DND-41 (cell line): ENCODE measurements around the gene MED13.

ENCODE experiments used
- ATAC-seq: fragments of 200-7000 bp; cut with Tn5 transposase; 3 replicates; pipeline ENCODE4 v1.9.1; 2021; ENCODE audit warnings: low read depth; ENCODE audit not compliant: insufficient read depth
- DNase-seq: peaks from one replicate; pipeline ENCODE4 v3.0.0-alpha.2; 2020
- H2AFZ ChIP-seq: 2 replicates; pipeline ENCODE4 v1.6.0; 2012; ENCODE audit warnings: low read depth, low read length
- H3K27ac ChIP-seq: 2 replicates; pipeline ENCODE4 v1.5.1; 2012; ENCODE audit warnings: low read length, inconsistent platforms
- H3K27me3 ChIP-seq: fragments of 200-600 bp; sonication (generic); 2 replicates; pipeline ENCODE4 v1.6.0; 2012; ENCODE audit warnings: low read length, mild to moderate bottlenecking, inconsistent platforms; ENCODE audit not compliant: insufficient read depth, poor library complexity
- H3K36me3 ChIP-seq: 2 replicates; pipeline ENCODE4 v1.5.1; 2012; ENCODE audit warnings: low read length, inconsistent platforms; ENCODE audit not compliant: insufficient read depth
- H3K4me1 ChIP-seq: 2 replicates; pipeline ENCODE4 v1.5.1; 2012; ENCODE audit warnings: mild to moderate bottlenecking, low read length; ENCODE audit not compliant: insufficient read depth
- H3K4me2 ChIP-seq: 2 replicates; pipeline ENCODE4 v1.6.0; 2012; ENCODE audit warnings: mild to moderate bottlenecking, moderate library complexity, low read length, inconsistent platforms; ENCODE audit not compliant: insufficient read depth
- H3K4me3 ChIP-seq, 2 experiments: fragments of 200-600 bp in 1 of 2; shearing (Covaris generic) in 1 of 2; 2 replicates each; pipeline ENCODE4 v1.5.1; 2012 to 2016; ENCODE audit warnings: inconsistent platforms in 2 of 2, low read length in 2 of 2, mild to moderate bottlenecking in 2 of 2, low read depth in 1 of 2, moderate library complexity in 1 of 2
- H3K79me2 ChIP-seq: 2 replicates; pipeline ENCODE4 v1.6.0; 2012; ENCODE audit warnings: low read length, inconsistent platforms; ENCODE audit not compliant: insufficient read depth
- H3K9ac ChIP-seq: 2 replicates; pipeline ENCODE4 v1.6.0; 2012; ENCODE audit warnings: low read depth, mild to moderate bottlenecking, inconsistent platforms, low read length, moderate library complexity
- H3K9me3 ChIP-seq: 2 replicates; pipeline ENCODE4 v1.5.1; 2012; ENCODE audit warnings: low read length, moderate library complexity, mild to moderate bottlenecking, inconsistent platforms; ENCODE audit not compliant: insufficient read depth, severe bottlenecking
- H4K20me1 ChIP-seq: 2 replicates; pipeline ENCODE4 v1.6.0; 2012; ENCODE audit warnings: low read length; ENCODE audit not compliant: insufficient read depth
- EZH2 ChIP-seq: IDR thresholded peaks from 3 replicates; pipeline ENCODE4 v1.6.1; 2012; ENCODE audit warnings: borderline replicate concordance, low read depth, mild to moderate bottlenecking, moderate library complexity, low read length, inconsistent platforms; ENCODE audit not compliant: severe bottlenecking
- TF ChIP-seq, protein P1 (sequence below): IDR thresholded peaks from 2 replicates; pipeline ENCODE4 v1.5.1; 2012; ENCODE audit warnings: borderline replicate concordance, low read length, moderate library complexity, mild to moderate bottlenecking; ENCODE audit not compliant: poor library complexity, severe bottlenecking; ENCODE audit errors: extremely low read depth

The MED13 gene

DNA sequence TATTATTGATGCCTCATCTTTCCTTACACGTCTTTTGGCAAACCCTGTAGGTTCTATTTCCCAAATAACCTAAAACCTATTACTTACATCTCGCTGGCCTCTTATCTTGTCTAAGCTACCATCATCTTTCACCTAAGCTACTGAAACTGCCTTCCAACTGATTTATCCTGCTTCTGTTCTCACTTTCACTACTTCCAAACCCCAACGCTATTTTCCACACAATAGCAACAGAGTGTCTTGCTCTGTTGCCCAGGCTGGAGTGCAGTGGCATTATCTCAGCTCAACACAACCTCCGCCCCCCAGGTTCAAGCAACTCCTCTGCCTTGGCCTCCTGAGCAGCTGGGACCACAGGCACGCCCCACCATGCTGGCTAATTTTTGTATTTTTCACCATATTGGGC lies 84.5 kb downstream of the MED13 start:
- no peaks in the 10 kb centered on the region for H4K20me1 ChIP-seq
- H3K4me1 ChIP-seq, result no peaks in the 10 kb centered on the region
- H3K79me2 ChIP-seq, result peaks cover 37% of the 10 kb centered on the region
- H3K27me3 ChIP-seq, result no peaks in the 10 kb centered on the region
- no peak overlapping the region for H3K9ac ChIP-seq
- DNase-seq (no peak), ATAC-seq (no peak)
- H3K36me3 ChIP-seq, result peaks cover 78% of the 10 kb centered on the region
- TF ChIP-seq EZH2, result no peak
- TF ChIP-seq, protein P1, sequence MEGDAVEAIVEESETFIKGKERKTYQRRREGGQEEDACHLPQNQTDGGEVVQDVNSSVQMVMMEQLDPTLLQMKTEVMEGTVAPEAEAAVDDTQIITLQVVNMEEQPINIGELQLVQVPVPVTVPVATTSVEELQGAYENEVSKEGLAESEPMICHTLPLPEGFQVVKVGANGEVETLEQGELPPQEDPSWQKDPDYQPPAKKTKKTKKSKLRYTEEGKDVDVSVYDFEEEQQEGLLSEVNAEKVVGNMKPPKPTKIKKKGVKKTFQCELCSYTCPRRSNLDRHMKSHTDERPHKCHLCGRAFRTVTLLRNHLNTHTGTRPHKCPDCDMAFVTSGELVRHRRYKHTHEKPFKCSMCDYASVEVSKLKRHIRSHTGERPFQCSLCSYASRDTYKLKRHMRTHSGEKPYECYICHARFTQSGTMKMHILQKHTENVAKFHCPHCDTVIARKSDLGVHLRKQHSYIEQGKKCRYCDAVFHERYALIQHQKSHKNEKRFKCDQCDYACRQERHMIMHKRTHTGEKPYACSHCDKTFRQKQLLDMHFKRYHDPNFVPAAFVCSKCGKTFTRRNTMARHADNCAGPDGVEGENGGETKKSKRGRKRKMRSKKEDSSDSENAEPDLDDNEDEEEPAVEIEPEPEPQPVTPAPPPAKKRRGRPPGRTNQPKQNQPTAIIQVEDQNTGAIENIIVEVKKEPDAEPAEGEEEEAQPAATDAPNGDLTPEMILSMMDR, result no peak
- H3K27ac ChIP-seq, result no peak overlapping the region
- H3K4me3 ChIP-seq, result no peak overlapping the region
- no peak overlapping the region for H2AFZ ChIP-seq
- no peaks in the 10 kb centered on the region for H3K9me3 ChIP-seq
- no peak overlapping the region for H3K4me2 ChIP-seq

DNA sequence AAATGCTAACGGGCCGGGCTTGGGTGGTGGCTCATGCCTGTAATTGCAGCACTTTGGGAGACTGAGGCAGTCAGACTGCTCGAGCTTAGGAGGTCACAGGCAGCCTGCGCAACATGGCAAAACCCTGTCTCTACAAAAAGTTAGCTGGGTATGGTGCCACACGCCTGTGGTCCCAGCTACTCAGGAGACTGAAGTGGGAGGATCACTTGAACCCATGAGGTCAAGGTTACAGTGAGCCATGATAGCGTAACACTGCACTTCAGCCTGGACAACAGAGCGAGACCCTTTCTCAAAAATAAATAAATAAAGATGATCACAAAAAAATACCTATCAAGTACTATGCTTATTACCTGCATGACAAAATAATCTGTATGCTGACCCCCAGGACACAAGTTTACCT lies 91.0 kb downstream of the MED13 start:
- Histone ChIP-seq H3K27ac (no peak overlapping the region), H3K79me2 (peaks cover 38% of the 10 kb centered on the region), H3K9ac (no peak overlapping the region), H3K4me3 (no peak overlapping the region), H3K27me3 (no peaks in the 10 kb centered on the region), H3K9me3 (no peaks in the 10 kb centered on the region), H2AFZ (no peak overlapping the region), H3K4me1 (no peaks in the 10 kb centered on the region), H3K4me2 (no peak overlapping the region), H3K36me3 (peaks cover 66% of the 10 kb centered on the region), H4K20me1 (peaks cover 2% of the 10 kb centered on the region; the same call in 1 of the 2 replicates)
- TF ChIP-seq, protein P1, result no peak
- TF ChIP-seq EZH2, result no peak
- DNase-seq (no peak), ATAC-seq (no peak)

DNA sequence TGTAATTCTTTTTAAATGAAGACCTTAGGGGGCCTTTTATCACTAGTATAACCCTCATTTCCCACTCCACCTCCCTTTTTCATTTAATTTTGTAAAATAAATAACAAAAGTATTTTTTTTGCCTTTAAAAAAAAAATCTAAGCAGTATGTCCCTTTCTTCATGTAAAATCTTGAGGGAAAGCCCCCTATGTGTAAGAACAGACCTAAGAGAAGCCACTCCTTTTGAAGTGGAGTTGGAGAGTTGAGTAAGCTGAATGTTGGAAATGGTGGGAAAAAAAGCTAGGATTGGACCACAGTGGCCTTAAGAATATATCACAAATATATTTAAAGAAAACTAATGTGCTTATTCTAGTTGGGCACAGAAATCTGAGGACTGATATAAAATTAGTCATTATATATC lies 92.8 kb downstream of the MED13 start:
- ATAC-seq (no peak), DNase-seq (no peak)
- no peak for TF ChIP-seq EZH2
- TF ChIP-seq, protein P1, result no peak
- peaks cover 29% of the 10 kb centered on the region for H3K79me2 ChIP-seq
- H2AFZ ChIP-seq, result no peak overlapping the region
- no peaks in the 10 kb centered on the region for H3K4me1 ChIP-seq
- H3K9ac ChIP-seq, result no peak overlapping the region
- peaks cover 66% of the 10 kb centered on the region for H3K36me3 ChIP-seq
- H3K4me3 ChIP-seq, result no peak overlapping the region
- no peaks in the 10 kb centered on the region for H3K27me3 ChIP-seq
- H3K27ac ChIP-seq, result no peak overlapping the region
- H4K20me1 ChIP-seq, result peaks cover 2% of the 10 kb centered on the region; the same call in 1 of the 2 replicates
- H3K9me3 ChIP-seq, result no peaks in the 10 kb centered on the region
- no peak overlapping the region for H3K4me2 ChIP-seq

DNA sequence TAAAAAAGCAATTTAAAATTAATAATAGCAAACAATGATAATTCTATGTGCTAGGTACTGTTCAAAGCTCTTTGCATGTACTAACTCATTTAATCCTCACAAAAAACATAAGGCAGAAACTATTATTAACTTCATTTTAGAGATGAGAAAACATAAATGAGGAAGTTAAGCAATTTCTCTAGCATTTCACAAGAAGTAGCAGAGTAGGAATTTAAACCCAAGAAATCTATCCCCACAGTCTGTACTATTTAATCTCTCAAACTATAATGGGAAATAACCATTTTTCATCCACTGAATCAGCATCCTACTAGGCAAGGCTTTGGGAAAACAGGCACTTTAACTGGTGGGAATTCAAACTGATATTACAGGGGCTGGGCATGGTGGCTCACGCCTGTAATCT lies 95.0 kb downstream of the MED13 start:
- no peak overlapping the region for H3K9ac ChIP-seq
- H3K36me3 ChIP-seq, result peaks cover 81% of the 10 kb centered on the region
- H2AFZ ChIP-seq, result no peak overlapping the region
- TF ChIP-seq, protein P1, result no peak
- TF ChIP-seq EZH2, result no peak
- H3K4me3 ChIP-seq, result no peak overlapping the region
- H4K20me1 ChIP-seq, result peaks cover 2% of the 10 kb centered on the region; the same call in 1 of the 2 replicates
- no peak for ATAC-seq
- no peak overlapping the region for H3K4me2 ChIP-seq
- no peaks in the 10 kb centered on the region for H3K4me1 ChIP-seq
- H3K79me2 ChIP-seq, result peaks cover 14% of the 10 kb centered on the region
- no peaks in the 10 kb centered on the region for H3K27me3 ChIP-seq
- H3K9me3 ChIP-seq, result no peaks in the 10 kb centered on the region
- no peak overlapping the region for H3K27ac ChIP-seq
- DNase-seq, result no peak
